GM23338 (cell line): ENCODE measurements around the gene MKNK2. TPM values are rescaled to one million over a fixed set of nuclear protein-coding genes. Genes with fewer than 3 reads are reported as not detected.

Source experiments
- ATAC-seq: fragments of 200-7000 bp; cut with Tn5 transposase; 3 replicates; pipeline ENCODE4 v1.9.1; 2020
- DNase-seq: peaks from one replicate; pipeline ENCODE4 v3.0.0-alpha.2; 2015; ENCODE audit warnings: low spot score
- H2AFZ ChIP-seq: fragments of 200-600 bp; sonication (generic); 2 replicates; pipeline ENCODE4 v1.8.0; 2016; ENCODE audit warnings: antibody characterized with exemption, mild to moderate bottlenecking, moderate library complexity
- H3F3A ChIP-seq: fragments of 200-600 bp; sonication (generic); replicated peaks from 2 replicates; pipeline ENCODE4 v1.8.0; 2017; ENCODE audit warnings: antibody characterized with exemption, mixed run types, low read depth
- H3K27ac ChIP-seq: fragments of 200-600 bp; sonication (generic); 2 replicates; pipeline ENCODE4 v1.6.1; 2016; ENCODE audit warnings: low read depth
- H3K27me3 ChIP-seq: fragments of 200-600 bp; sonication (generic); 2 replicates; pipeline ENCODE4 v1.8.0; 2016; ENCODE audit warnings: mild to moderate bottlenecking, mixed run types, moderate library complexity; ENCODE audit not compliant: insufficient read depth
- H3K36me3 ChIP-seq: fragments of 200-600 bp; sonication (generic); 2 replicates; pipeline ENCODE4 v1.8.0; 2016; ENCODE audit warnings: mild to moderate bottlenecking; ENCODE audit not compliant: insufficient read depth
- H3K4me1 ChIP-seq: fragments of 200-600 bp; sonication (generic); 2 replicates; pipeline ENCODE4 v1.8.0; 2016; ENCODE audit warnings: mild to moderate bottlenecking, moderate library complexity; ENCODE audit not compliant: insufficient read depth
- H3K4me2 ChIP-seq: fragments of 200-600 bp; sonication (generic); 2 replicates; pipeline ENCODE4 v1.7.1; 2017; ENCODE audit warnings: mixed run types
- H3K4me3 ChIP-seq: fragments of 200-600 bp; sonication (generic); 2 replicates; pipeline ENCODE4 v1.6.1; 2016; ENCODE audit warnings: mixed run types
- H3K79me2 ChIP-seq: fragments of 200-600 bp; sonication (generic); replicated peaks from 2 replicates; pipeline ENCODE4 v1.8.0; 2017; ENCODE audit warnings: mild to moderate bottlenecking; ENCODE audit not compliant: insufficient read depth
- H3K9me2 ChIP-seq: fragments of 200-600 bp; sonication (generic); 2 replicates; pipeline ENCODE4 v1.8.0; 2017; ENCODE audit not compliant: insufficient read depth
- H4K20me1 ChIP-seq: fragments of 200-600 bp; sonication (generic); replicated peaks from 2 replicates; pipeline ENCODE4 v1.8.0; 2017; ENCODE audit warnings: mild to moderate bottlenecking; ENCODE audit not compliant: insufficient read depth
- H3K27ac Mint-ChIP-seq: 2 replicates; pipeline ENCODE4 v1.8.0; 2020; ENCODE audit warnings: inconsistent platforms, mild to moderate bottlenecking, moderate library complexity, mixed read lengths
- H3K27me3 Mint-ChIP-seq: 3 replicates; pipeline ENCODE4 v1.8.0; 2022; ENCODE audit warnings: low read depth, mild to moderate bottlenecking, moderate library complexity, mixed read lengths, inconsistent platforms; ENCODE audit not compliant: insufficient read depth, poor library complexity
- H3K36me3 Mint-ChIP-seq: 3 replicates; pipeline ENCODE4 v1.8.0; 2021; ENCODE audit warnings: low read depth, mild to moderate bottlenecking, inconsistent platforms, moderate library complexity, mixed read lengths
- H3K4me1 Mint-ChIP-seq: 3 replicates; pipeline ENCODE4 v1.8.0; 2020; ENCODE audit warnings: mild to moderate bottlenecking, inconsistent platforms, mixed read lengths
- H3K4me3 Mint-ChIP-seq: 3 replicates; pipeline ENCODE4 v1.8.0; 2021; ENCODE audit warnings: moderate library complexity, mild to moderate bottlenecking, inconsistent platforms, mixed read lengths
- H3K9me3 Mint-ChIP-seq: 3 replicates; pipeline ENCODE4 v1.8.0; 2020; ENCODE audit warnings: moderate library complexity, mild to moderate bottlenecking, inconsistent platforms, mixed read lengths
- CREB1 ChIP-seq: fragments of 250-450 bp; sonication (Bioruptor Pico); IDR thresholded peaks from 2 replicates; pipeline ENCODE4 v1.5.0; 2020; ENCODE audit warnings: low read depth, mild to moderate bottlenecking, moderate library complexity
- EZH2 ChIP-seq: fragments of 200-600 bp; sonication (generic); IDR thresholded peaks from one replicate; pipeline ENCODE4 v1.8.0; 2017; ENCODE audit warnings: antibody characterized with exemption, mild to moderate bottlenecking, low read depth; ENCODE audit not compliant: unreplicated experiment
- EZH2phosphoT487 ChIP-seq: fragments of 200-600 bp; sonication (generic); IDR thresholded peaks from one replicate; pipeline ENCODE4 v1.8.1; 2018; ENCODE audit warnings: antibody characterized with exemption; ENCODE audit not compliant: unreplicated experiment
- JUNB ChIP-seq: IDR thresholded peaks from one replicate; pipeline ENCODE4 v1.6.1; 2016; ENCODE audit warnings: antibody characterized with exemption; ENCODE audit not compliant: unreplicated experiment
- NANOG ChIP-seq: IDR thresholded peaks from 2 replicates; pipeline ENCODE4 v1.6.1; 2016; ENCODE audit warnings: antibody characterized with exemption, borderline replicate concordance
- POLR2AphosphoS5 ChIP-seq: IDR thresholded peaks from 2 replicates; pipeline ENCODE4 v1.6.1; 2016; ENCODE audit warnings: antibody characterized with exemption, low read depth
- STAT1 ChIP-seq: IDR thresholded peaks from one replicate; pipeline ENCODE4 v1.6.1; 2016; ENCODE audit warnings: antibody characterized with exemption; ENCODE audit not compliant: unreplicated experiment
- ZNF331 ChIP-seq: fragments of 250-450 bp; sonication (Bioruptor Pico); IDR thresholded peaks from 2 replicates; pipeline ENCODE4 v1.5.0; 2020; ENCODE audit warnings: low read depth, mild to moderate bottlenecking, moderate library complexity
- polyA plus RNA-seq: library from polyadenylated mRNA; unstranded; fragments of >200 nt; fragmentation: Nextera tagmentation; extraction: Ambion mirVana; gene quantifications from 2 replicates; pipeline ENCODE4 v1.2.1, GENCODE V29; 2016
- total RNA-seq: library from RNA; depleted of rRNA; stranded (reverse); fragments of >200 nt; shearing (Covaris generic); gene quantifications from 2 replicates; pipeline ENCODE4 v1.2.3, GENCODE V29; 2014
- TF ChIP-seq, protein P1 (sequence below): fragments of 250-450 bp; sonication (Bioruptor Pico); IDR thresholded peaks from 2 replicates; pipeline ENCODE4 v1.5.0; 2020; ENCODE audit warnings: mild to moderate bottlenecking, moderate library complexity
- TF ChIP-seq, protein P2 (sequence below), 2 experiments: fragments of 200-600 bp in 1 of 2; sonication (generic) in 1 of 2; conservative IDR thresholded peaks; 2 replicates each; pipeline versions ENCODE4 v1.5.1 to v1.6.1; 2016 to 2017; ENCODE audit warnings: antibody characterized with exemption in 2 of 2, low read depth in 2 of 2, mild to moderate bottlenecking in 2 of 2, moderate library complexity in 1 of 2
- TF ChIP-seq, protein P3 (sequence below): IDR thresholded peaks from one replicate; pipeline ENCODE4 v1.6.1; 2018; ENCODE audit warnings: antibody characterized with exemption; ENCODE audit not compliant: unreplicated experiment
- TF ChIP-seq, protein P4 (sequence below): IDR thresholded peaks from 2 replicates; pipeline ENCODE4 v1.6.1; 2016; ENCODE audit warnings: antibody characterized with exemption

Gene MKNK2
- total and polyA plus RNA-seq, 2 experiments from 2014 or later, result 71.0 to 159 TPM

DNA sequence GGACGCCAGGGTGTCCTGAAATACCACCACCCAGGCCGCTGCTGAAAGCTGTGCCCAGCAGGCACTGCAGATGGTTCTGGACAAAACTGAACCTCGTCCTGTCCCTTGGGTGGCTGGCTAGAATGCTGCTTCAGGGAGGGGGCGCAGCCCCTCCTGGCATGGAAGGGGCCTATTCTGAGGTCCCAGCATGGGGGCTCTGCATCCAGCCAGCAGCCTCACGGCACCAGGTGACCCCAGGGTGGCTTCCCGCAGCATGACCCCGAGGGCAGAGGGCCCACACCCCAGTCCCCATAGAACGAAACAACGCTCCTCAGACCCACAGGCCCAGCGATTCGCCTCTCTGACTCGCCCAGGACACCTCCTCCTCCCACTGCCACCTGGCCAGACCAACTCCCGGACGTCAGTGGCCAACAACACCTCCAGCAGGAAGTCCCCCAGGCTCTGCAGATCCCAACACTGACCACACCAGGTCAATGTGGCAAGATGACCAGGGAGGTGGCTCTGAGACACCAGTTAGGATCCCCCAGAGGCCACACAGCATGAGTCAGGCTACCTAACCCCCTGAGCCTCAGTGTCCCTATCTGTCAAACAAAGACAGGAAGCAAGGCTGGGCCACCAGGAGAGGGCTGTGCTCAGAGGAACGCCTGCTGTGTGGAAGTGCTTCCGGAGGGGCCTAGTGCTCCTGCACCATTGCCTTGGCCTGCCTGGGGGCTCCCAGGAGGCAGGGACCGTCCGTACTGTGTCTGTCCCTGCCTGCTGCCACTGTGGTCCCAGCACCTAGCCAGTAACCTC lies 6.1 kb downstream of the MKNK2 start:
- Histone ChIP-seq H3K9me2 (no peaks in the 10 kb centered on the region), H3K27me3 (no peaks in the 10 kb centered on the region), H3K79me2 (peaks cover 25% of the 10 kb centered on the region), H3K36me3 (peaks cover 8% of the 10 kb centered on the region; the same call in 1 of the 2 replicates), H3F3A (peaks cover 23% of the 10 kb centered on the region), H3K4me1 (peaks cover 15% of the 10 kb centered on the region), H3K27ac (peak overlapping the region; percentile 74; the same call in 1 of the 2 replicates), H3K4me2 (no peak overlapping the region), H4K20me1 (peaks cover 9% of the 10 kb centered on the region), H3K4me3 (no peak overlapping the region), H2AFZ (no peak overlapping the region)
- Mint-ChIP-seq H3K27me3 (peaks cover 12% of the 10 kb centered on the region), H3K4me3 (no peak overlapping the region; the same call in 2 of the 3 replicates), H3K36me3 (peaks cover 9% of the 10 kb centered on the region; the same call in 2 of the 3 replicates), H3K4me1 (peaks cover 7% of the 10 kb centered on the region; the same call in 2 of the 3 replicates), H3K9me3 (no peaks in the 10 kb centered on the region), H3K27ac (no peak overlapping the region)
- ATAC-seq (no peak), DNase-seq (no peak)
- no peak for TF ChIP-seq JUNB
- TF ChIP-seq, protein P1, sequence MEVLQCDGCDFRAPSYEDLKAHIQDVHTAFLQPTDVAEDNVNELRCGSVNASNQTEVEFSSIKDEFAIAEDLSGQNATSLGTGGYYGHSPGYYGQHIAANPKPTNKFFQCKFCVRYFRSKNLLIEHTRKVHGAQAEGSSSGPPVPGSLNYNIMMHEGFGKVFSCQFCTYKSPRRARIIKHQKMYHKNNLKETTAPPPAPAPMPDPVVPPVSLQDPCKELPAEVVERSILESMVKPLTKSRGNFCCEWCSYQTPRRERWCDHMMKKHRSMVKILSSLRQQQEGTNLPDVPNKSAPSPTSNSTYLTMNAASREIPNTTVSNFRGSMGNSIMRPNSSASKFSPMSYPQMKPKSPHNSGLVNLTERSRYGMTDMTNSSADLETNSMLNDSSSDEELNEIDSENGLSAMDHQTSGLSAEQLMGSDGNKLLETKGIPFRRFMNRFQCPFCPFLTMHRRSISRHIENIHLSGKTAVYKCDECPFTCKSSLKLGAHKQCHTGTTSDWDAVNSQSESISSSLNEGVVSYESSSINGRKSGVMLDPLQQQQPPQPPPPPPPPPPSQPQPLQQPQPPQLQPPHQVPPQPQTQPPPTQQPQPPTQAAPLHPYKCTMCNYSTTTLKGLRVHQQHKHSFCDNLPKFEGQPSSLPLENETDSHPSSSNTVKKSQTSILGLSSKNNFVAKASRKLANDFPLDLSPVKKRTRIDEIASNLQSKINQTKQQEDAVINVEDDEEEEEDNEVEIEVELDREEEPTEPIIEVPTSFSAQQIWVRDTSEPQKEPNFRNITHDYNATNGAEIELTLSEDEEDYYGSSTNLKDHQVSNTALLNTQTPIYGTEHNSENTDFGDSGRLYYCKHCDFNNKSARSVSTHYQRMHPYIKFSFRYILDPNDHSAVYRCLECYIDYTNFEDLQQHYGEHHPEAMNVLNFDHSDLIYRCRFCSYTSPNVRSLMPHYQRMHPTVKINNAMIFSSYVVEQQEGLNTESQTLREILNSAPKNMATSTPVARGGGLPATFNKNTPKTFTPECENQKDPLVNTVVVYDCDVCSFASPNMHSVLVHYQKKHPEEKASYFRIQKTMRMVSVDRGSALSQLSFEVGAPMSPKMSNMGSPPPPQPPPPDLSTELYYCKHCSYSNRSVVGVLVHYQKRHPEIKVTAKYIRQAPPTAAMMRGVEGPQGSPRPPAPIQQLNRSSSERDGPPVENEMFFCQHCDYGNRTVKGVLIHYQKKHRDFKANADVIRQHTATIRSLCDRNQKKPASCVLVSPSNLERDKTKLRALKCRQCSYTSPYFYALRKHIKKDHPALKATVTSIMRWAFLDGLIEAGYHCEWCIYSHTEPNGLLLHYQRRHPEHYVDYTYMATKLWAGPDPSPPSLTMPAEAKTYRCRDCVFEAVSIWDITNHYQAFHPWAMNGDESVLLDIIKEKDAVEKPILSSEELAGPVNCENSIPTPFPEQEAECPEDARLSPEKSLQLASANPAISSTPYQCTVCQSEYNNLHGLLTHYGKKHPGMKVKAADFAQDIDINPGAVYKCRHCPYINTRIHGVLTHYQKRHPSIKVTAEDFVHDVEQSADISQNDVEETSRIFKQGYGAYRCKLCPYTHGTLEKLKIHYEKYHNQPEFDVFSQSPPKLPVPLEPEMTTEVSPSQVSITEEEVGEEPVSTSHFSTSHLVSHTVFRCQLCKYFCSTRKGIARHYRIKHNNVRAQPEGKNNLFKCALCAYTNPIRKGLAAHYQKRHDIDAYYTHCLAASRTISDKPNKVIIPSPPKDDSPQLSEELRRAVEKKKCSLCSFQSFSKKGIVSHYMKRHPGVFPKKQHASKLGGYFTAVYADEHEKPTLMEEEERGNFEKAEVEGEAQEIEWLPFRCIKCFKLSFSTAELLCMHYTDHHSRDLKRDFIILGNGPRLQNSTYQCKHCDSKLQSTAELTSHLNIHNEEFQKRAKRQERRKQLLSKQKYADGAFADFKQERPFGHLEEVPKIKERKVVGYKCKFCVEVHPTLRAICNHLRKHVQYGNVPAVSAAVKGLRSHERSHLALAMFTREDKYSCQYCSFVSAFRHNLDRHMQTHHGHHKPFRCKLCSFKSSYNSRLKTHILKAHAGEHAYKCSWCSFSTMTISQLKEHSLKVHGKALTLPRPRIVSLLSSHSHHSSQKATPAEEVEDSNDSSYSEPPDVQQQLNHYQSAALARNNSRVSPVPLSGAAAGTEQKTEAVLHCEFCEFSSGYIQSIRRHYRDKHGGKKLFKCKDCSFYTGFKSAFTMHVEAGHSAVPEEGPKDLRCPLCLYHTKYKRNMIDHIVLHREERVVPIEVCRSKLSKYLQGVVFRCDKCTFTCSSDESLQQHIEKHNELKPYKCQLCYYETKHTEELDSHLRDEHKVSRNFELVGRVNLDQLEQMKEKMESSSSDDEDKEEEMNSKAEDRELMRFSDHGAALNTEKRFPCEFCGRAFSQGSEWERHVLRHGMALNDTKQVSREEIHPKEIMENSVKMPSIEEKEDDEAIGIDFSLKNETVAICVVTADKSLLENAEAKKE (CRISPR knock-in tag), result no peak
- no peak for TF ChIP-seq ZNF331 (CRISPR knock-in tag)
- TF ChIP-seq, protein P2, sequence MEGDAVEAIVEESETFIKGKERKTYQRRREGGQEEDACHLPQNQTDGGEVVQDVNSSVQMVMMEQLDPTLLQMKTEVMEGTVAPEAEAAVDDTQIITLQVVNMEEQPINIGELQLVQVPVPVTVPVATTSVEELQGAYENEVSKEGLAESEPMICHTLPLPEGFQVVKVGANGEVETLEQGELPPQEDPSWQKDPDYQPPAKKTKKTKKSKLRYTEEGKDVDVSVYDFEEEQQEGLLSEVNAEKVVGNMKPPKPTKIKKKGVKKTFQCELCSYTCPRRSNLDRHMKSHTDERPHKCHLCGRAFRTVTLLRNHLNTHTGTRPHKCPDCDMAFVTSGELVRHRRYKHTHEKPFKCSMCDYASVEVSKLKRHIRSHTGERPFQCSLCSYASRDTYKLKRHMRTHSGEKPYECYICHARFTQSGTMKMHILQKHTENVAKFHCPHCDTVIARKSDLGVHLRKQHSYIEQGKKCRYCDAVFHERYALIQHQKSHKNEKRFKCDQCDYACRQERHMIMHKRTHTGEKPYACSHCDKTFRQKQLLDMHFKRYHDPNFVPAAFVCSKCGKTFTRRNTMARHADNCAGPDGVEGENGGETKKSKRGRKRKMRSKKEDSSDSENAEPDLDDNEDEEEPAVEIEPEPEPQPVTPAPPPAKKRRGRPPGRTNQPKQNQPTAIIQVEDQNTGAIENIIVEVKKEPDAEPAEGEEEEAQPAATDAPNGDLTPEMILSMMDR (conservative IDR thresholded peaks at IDR 0.05; ENCODE audit: low read depth in 2 of 2), result no peak
- TF ChIP-seq EZH2phosphoT487, result no peak
- TF ChIP-seq, protein P3, sequence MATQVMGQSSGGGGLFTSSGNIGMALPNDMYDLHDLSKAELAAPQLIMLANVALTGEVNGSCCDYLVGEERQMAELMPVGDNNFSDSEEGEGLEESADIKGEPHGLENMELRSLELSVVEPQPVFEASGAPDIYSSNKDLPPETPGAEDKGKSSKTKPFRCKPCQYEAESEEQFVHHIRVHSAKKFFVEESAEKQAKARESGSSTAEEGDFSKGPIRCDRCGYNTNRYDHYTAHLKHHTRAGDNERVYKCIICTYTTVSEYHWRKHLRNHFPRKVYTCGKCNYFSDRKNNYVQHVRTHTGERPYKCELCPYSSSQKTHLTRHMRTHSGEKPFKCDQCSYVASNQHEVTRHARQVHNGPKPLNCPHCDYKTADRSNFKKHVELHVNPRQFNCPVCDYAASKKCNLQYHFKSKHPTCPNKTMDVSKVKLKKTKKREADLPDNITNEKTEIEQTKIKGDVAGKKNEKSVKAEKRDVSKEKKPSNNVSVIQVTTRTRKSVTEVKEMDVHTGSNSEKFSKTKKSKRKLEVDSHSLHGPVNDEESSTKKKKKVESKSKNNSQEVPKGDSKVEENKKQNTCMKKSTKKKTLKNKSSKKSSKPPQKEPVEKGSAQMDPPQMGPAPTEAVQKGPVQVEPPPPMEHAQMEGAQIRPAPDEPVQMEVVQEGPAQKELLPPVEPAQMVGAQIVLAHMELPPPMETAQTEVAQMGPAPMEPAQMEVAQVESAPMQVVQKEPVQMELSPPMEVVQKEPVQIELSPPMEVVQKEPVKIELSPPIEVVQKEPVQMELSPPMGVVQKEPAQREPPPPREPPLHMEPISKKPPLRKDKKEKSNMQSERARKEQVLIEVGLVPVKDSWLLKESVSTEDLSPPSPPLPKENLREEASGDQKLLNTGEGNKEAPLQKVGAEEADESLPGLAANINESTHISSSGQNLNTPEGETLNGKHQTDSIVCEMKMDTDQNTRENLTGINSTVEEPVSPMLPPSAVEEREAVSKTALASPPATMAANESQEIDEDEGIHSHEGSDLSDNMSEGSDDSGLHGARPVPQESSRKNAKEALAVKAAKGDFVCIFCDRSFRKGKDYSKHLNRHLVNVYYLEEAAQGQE, result no peak
- no peak for TF ChIP-seq EZH2
- TF ChIP-seq, protein P4, sequence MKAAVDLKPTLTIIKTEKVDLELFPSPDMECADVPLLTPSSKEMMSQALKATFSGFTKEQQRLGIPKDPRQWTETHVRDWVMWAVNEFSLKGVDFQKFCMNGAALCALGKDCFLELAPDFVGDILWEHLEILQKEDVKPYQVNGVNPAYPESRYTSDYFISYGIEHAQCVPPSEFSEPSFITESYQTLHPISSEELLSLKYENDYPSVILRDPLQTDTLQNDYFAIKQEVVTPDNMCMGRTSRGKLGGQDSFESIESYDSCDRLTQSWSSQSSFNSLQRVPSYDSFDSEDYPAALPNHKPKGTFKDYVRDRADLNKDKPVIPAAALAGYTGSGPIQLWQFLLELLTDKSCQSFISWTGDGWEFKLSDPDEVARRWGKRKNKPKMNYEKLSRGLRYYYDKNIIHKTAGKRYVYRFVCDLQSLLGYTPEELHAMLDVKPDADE, result no peak
- no peak for TF ChIP-seq POLR2AphosphoS5
- no peak for TF ChIP-seq NANOG
- no peak for TF ChIP-seq STAT1
- TF ChIP-seq CREB1 (CRISPR knock-in tag), result no peak
